CD14-positive monocyte (primary cell): ENCODE measurements around the gene CCDC86. TPM values are rescaled to one million over a fixed set of nuclear protein-coding genes. Genes with fewer than 3 reads are reported as not detected.

Experiments used
- DNase-seq, 3 donors: peaks; one replicate each; pipeline ENCODE4 v3.0.0-alpha.2; 2011 to 2022
- H2AFZ ChIP-seq: 2 replicates; pipeline ENCODE4 v1.6.0; 2012; ENCODE audit warnings: mild to moderate bottlenecking, low read depth, low read length, inconsistent platforms; ENCODE audit not compliant: insufficient read depth, poor library complexity, severe bottlenecking
- H3K27ac ChIP-seq, 2 donors: 1 replicate in 1 of 2; 2 replicates in 1 of 2; pipeline ENCODE4 v1.5.1; 2012 to 2013; ENCODE audit warnings: low read length in 2 of 2, control low read depth in 1 of 2, inconsistent platforms in 1 of 2, low read depth in 1 of 2, mild to moderate bottlenecking in 1 of 2
- H3K27me3 ChIP-seq, 2 donors: one replicate each; pipeline versions ENCODE4 v1.6.0 to v1.6.1; 2011 to 2013; ENCODE audit warnings: low read length in 2 of 2; ENCODE audit not compliant: control insufficient read depth in 2 of 2, insufficient read depth in 2 of 2
- H3K36me3 ChIP-seq, 2 donors: replicated peaks in 1 of 2; 1 replicate in 1 of 2; 2 replicates in 1 of 2; pipeline versions ENCODE4 v1.5.1 to v1.6.1; 2012 to 2013; ENCODE audit warnings: low read length in 2 of 2, control low read depth in 1 of 2, inconsistent platforms in 1 of 2, mild to moderate bottlenecking in 1 of 2; ENCODE audit not compliant: insufficient read depth in 2 of 2, control insufficient read depth in 1 of 2
- H3K4me1 ChIP-seq, 2 donors: 1 replicate in 1 of 2; 2 replicates in 1 of 2; pipeline versions ENCODE4 v1.5.1 to v1.6.1; 2012 to 2013; ENCODE audit warnings: low read length in 2 of 2, control low read depth in 1 of 2, inconsistent platforms in 1 of 2, mild to moderate bottlenecking in 1 of 2, moderate library complexity in 1 of 2; ENCODE audit not compliant: insufficient read depth in 2 of 2, control insufficient read depth in 1 of 2
- H3K4me2 ChIP-seq: replicated peaks from 2 replicates; pipeline ENCODE3; 2012; ENCODE audit warnings: low read length, moderate library complexity, mild to moderate bottlenecking; ENCODE audit not compliant: poor library complexity, severe bottlenecking; ENCODE audit errors: extremely low read depth
- H3K4me3 ChIP-seq, 3 experiments: fragments of 200-600 bp in 1 of 3; sonication (generic) in 1 of 3; replicated peaks in 1 of 3; 1 replicate in 2 of 3; 2 replicates in 1 of 3; pipeline ENCODE4 v1.5.1; 2011 to 2013; ENCODE audit warnings: low read length in 3 of 3, mild to moderate bottlenecking in 3 of 3, control low read depth in 2 of 3, low read depth in 2 of 3, inconsistent platforms in 1 of 3, moderate library complexity in 1 of 3
- H3K79me2 ChIP-seq: 2 replicates; pipeline ENCODE4 v1.6.0; 2012; ENCODE audit warnings: mild to moderate bottlenecking, control low read depth, inconsistent platforms, low read length, moderate library complexity; ENCODE audit not compliant: insufficient read depth
- H3K9ac ChIP-seq: 2 replicates; pipeline ENCODE4 v1.6.0; 2017; ENCODE audit warnings: low read length, mild to moderate bottlenecking; ENCODE audit not compliant: insufficient read depth, poor library complexity, severe bottlenecking
- H3K9me3 ChIP-seq, 2 donors: replicated peaks in 1 of 2; 1 replicate in 1 of 2; 2 replicates in 1 of 2; pipeline versions ENCODE4 v1.5.1 to v1.6.1; 2012 to 2013; ENCODE audit warnings: low read length in 2 of 2, control low read depth in 1 of 2; ENCODE audit not compliant: control insufficient read depth in 1 of 2, insufficient read depth in 1 of 2
- H4K20me1 ChIP-seq: 2 replicates; pipeline ENCODE4 v1.6.0; 2012; ENCODE audit warnings: mild to moderate bottlenecking, low read length, control low read depth, moderate library complexity; ENCODE audit not compliant: insufficient read depth
- H3K27ac Mint-ChIP-seq, 7 donors: one replicate each; pipeline ENCODE4 v1.8.0; 2020; ENCODE audit warnings: mild to moderate bottlenecking in 7 of 7, mixed read lengths in 7 of 7, moderate library complexity in 6 of 7, inconsistent platforms in 2 of 7
- H3K27me3 Mint-ChIP-seq, 3 donors: one replicate each; pipeline ENCODE4 v1.8.0; 2021 to 2022; ENCODE audit warnings: low read depth in 3 of 3, mild to moderate bottlenecking in 3 of 3, mixed read lengths in 3 of 3, moderate library complexity in 3 of 3, inconsistent platforms in 1 of 3
- H3K36me3 Mint-ChIP-seq, 2 donors: one replicate each; pipeline ENCODE4 v1.8.0; 2020; ENCODE audit warnings: mixed read lengths in 2 of 2, inconsistent platforms in 1 of 2, mild to moderate bottlenecking in 1 of 2
- H3K4me1 Mint-ChIP-seq: one replicate; pipeline ENCODE4 v1.8.0; 2020; ENCODE audit warnings: mild to moderate bottlenecking, mixed read lengths
- H3K4me3 Mint-ChIP-seq, 2 donors: one replicate each; pipeline ENCODE4 v1.8.0; 2020; ENCODE audit warnings: mild to moderate bottlenecking in 2 of 2, mixed read lengths in 2 of 2, moderate library complexity in 1 of 2
- H3K9me3 Mint-ChIP-seq, 7 donors: one replicate each; pipeline ENCODE4 v1.8.0; 2020 to 2022; ENCODE audit warnings: mixed read lengths in 7 of 7, mild to moderate bottlenecking in 6 of 7, moderate library complexity in 6 of 7, inconsistent platforms in 2 of 7
- WGBS: methylation state at CpG from one replicate; pipeline ENCODE4 v1.1.5; 2013; ENCODE audit warnings: missing lambda C conversion rate; ENCODE audit not compliant: insufficient coverage; 5-methylcytosine and 5-hydroxymethylcytosine counted together
- intact Hi-C, 2 donors: fragments of 100-400 bp; cut with micrococcal nuclease; formaldehyde crosslinking; loops; one replicate each; pipeline versions ENCODE4 v1.15.0 to v1.15.1; 2023
- polyA plus RNA-seq, 3 donors: library from polyadenylated mRNA; depleted of rRNA in 1 of 3; unstranded in 2 of 3; stranded (reverse) in 1 of 3; fragments of 300-500 nt in 2 of 3; fragments of >200 nt in 1 of 3; fragmentation: Illumina TruSeq in 2 of 3; gene quantifications; 1 replicate in 2 of 3; 2 replicates in 1 of 3; pipeline ENCODE4 v1.2.3, GENCODE V29; 2012 to 2021
- TF ChIP-seq, protein P1 (sequence below): fragments of 200-600 bp; IDR thresholded peaks from one replicate; pipeline ENCODE4 v1.8.0; 2022; ENCODE audit warnings: antibody characterized with exemption, mild to moderate bottlenecking

CCDC86 gene
- polyA plus RNA-seq, 3 donors = 7.2 to 10.2 (median 8.3) TPM

DNA sequence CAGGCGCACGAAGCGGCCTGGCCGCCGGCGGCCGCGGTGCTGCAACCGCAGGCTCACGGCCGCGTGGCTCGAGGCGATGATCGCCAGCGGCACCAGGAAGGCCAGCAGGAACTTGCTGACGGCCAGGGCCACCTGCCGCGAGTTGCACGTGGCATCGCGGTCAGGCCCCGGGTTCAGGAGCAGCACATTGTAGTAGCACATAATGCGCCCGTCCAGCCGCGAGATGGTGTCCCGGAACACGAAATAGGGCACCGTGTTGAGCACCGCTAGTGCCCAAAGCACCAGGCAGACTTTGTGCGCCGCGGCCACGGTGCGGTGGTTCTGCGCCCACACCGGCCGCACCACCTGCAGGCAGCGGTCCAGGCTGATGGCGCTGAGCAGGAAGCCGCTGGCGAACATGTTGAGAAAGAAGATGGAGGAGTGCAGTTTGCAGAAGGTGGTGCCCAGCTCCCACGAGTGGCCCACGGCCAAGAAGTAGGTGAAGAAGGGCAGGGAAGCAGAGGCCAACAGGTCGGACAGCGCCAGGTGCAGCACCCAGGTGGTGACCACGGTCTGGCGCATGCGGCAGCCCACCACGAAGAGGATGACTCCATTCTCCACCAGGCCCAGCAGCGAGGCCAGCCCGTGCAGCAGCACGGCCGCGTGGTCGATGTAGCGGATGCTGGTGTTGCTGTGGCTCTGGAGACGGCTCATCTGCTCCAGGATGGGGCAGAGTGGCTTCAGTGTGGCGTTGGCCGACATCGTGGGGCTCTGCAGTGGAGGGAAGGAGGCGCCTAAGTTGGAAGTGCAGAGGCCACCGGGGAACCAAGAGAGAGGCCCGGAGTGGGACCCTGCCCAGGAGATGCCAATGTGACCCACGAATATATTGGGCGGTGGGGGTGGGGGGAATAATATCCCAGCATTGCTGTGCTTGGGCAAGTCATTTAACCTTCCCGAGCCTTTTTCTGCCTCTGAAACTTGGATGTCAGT lies 11.4 kb downstream of the CCDC86 start:
- H3K79me2 ChIP-seq = no peaks in the 10 kb centered on the region
- H2AFZ ChIP-seq = no peak overlapping the region
- TF ChIP-seq, protein P1, sequence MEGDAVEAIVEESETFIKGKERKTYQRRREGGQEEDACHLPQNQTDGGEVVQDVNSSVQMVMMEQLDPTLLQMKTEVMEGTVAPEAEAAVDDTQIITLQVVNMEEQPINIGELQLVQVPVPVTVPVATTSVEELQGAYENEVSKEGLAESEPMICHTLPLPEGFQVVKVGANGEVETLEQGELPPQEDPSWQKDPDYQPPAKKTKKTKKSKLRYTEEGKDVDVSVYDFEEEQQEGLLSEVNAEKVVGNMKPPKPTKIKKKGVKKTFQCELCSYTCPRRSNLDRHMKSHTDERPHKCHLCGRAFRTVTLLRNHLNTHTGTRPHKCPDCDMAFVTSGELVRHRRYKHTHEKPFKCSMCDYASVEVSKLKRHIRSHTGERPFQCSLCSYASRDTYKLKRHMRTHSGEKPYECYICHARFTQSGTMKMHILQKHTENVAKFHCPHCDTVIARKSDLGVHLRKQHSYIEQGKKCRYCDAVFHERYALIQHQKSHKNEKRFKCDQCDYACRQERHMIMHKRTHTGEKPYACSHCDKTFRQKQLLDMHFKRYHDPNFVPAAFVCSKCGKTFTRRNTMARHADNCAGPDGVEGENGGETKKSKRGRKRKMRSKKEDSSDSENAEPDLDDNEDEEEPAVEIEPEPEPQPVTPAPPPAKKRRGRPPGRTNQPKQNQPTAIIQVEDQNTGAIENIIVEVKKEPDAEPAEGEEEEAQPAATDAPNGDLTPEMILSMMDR = no peak
- H3K4me3 ChIP-seq = no peak overlapping the region
- intact Hi-C loops = no loop called here
- Mint-ChIP-seq H3K4me1 (peaks cover 26% of the 10 kb centered on the region), H3K27ac (no peak overlapping the region), H3K9me3 (peaks cover 0 to 4% (median 3%) of the 10 kb centered on the region in 7 donors), H3K4me3 (no peak overlapping the region), H3K27me3 (peaks cover 12 to 21% (median 13%) of the 10 kb centered on the region in 3 donors), H3K36me3 (peaks cover 36 to 43% of the 10 kb centered on the region in 2 donors)
- no peak for DNase-seq
- H3K4me1 ChIP-seq = peaks cover 11 to 27% of the 10 kb centered on the region in 2 donors
- peaks cover 35 to 40% of the 10 kb centered on the region in 2 donors for H3K36me3 ChIP-seq
- no peaks in the 10 kb centered on the region for H3K9me3 ChIP-seq
- no peaks in the 10 kb centered on the region for H4K20me1 ChIP-seq
- no peak overlapping the region for H3K27ac ChIP-seq
- peaks cover 0 to 6% of the 10 kb centered on the region in 2 donors for H3K27me3 ChIP-seq
- H3K4me2 ChIP-seq = no peak overlapping the region
- 98% methylated on average over 56 of the region's 68 CpGs for WGBS
- H3K9ac ChIP-seq = no peak overlapping the region

DNA sequence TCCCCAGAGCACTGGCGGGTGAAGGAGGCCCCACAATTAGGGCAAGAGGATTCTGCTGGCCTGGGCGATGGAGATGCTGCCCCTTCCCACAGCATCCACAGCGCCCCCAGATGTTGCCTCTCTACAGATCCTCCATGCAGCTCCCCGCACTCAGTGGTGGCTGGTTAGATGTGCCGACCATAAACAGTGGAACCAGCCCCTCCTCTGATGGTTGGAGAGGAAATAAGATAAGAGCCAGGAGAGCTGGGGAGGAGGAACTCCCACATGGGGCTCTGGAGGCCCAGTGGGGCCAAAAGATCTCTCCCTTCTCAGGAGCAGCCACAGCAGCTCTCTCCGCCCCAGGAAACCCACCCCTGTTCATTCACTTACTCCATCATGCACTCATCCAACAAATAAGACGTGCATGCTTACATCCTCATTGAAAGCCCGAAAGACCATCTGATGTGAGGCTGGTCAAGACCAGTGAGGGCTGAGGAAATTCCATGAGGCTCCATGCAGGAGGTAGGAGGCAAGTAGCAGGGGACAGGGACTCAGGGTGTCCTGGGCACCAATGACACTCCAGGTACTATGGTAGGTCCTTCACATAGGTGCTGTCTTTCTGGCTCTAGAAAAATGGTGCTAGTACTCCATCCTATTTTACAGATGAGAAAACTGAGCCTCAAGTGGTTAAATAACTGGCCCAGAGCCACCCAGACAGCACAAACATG lies 12.4 kb downstream of the CCDC86 start:
- no peaks in the 10 kb centered on the region for H4K20me1 ChIP-seq
- peaks cover 20 to 33% of the 10 kb centered on the region in 2 donors for H3K4me1 ChIP-seq
- peaks cover 0 to 6% of the 10 kb centered on the region in 2 donors for H3K27me3 ChIP-seq
- Mint-ChIP-seq H3K27ac (no peak overlapping the region), H3K4me3 (peak overlapping the region; percentile 27 to 51), H3K4me1 (peaks cover 31% of the 10 kb centered on the region), H3K9me3 (peaks cover 0 to 6% (median 3%) of the 10 kb centered on the region in 7 donors), H3K36me3 (peaks cover 28 to 35% of the 10 kb centered on the region in 2 donors), H3K27me3 (peaks cover 11 to 21% (median 12%) of the 10 kb centered on the region in 3 donors)
- TF ChIP-seq, protein P1 = no peak
- DNase-seq = no peak
- H3K27ac ChIP-seq = no peak overlapping the region
- no peak overlapping the region for H3K9ac ChIP-seq
- H3K9me3 ChIP-seq = no peaks in the 10 kb centered on the region
- 17% methylated on average over 3 of the region's 8 CpGs for WGBS
- no peak overlapping the region for H3K4me3 ChIP-seq
- H3K36me3 ChIP-seq = peaks cover 25 to 30% of the 10 kb centered on the region in 2 donors
- intact Hi-C loops = no loop called here
- H3K79me2 ChIP-seq = no peaks in the 10 kb centered on the region
- no peak overlapping the region for H3K4me2 ChIP-seq
- no peak overlapping the region for H2AFZ ChIP-seq
